IMR-90 (cell line): ENCODE results near the gene SRSF7. TPM values are rescaled to one million over a fixed set of nuclear protein-coding genes. Genes with fewer than 3 reads are reported as not detected.

Experiments used
- ATAC-seq: fragments of 200-7000 bp; cut with Tn5 transposase; 2 replicates; pipeline ENCODE4 v1.9.1; 2020; ENCODE audit warnings: low read depth, mild to moderate bottlenecking, moderate library complexity
- BruUV-seq: library from RNA; stranded (reverse); fragments of 400-500 nt; replicated peaks from 2 replicates; lab custom pipeline; 2021; lab: Mats Ljungman, UMichigan
- CTCF ChIA-PET: fragments of 300-600 bp; formaldehyde crosslinking; extraction: SDS; loops from one replicate; lab custom pipeline; 2021; ENCODE audit warnings: antibody characterized with exemption; lab: Yijun Ruan, JAX
- POLR2A ChIA-PET: fragments of 300-600 bp; sonication (Branson Sonifier 250); formaldehyde crosslinking; loops from one replicate; lab custom pipeline; 2022; ENCODE audit warnings: antibody characterized with exemption; ENCODE audit not compliant: unreplicated experiment; lab: Charles Lee
- DNase-seq: peaks from one replicate; pipeline ENCODE4 v3.0.0; 2013
- H2AFZ ChIP-seq: replicated peaks from 2 replicates; pipeline ENCODE3; 2013; ENCODE audit warnings: low read length, mild to moderate bottlenecking; ENCODE audit not compliant: poor library complexity
- H2AK5ac ChIP-seq: 2 replicates; pipeline ENCODE4 v1.6.1; 2013; ENCODE audit warnings: low read depth, low read length, inconsistent platforms
- H2AK9ac ChIP-seq: replicated peaks from 2 replicates; pipeline ENCODE3; 2013; ENCODE audit warnings: mild to moderate bottlenecking, low read depth, low read length, moderate library complexity; ENCODE audit not compliant: poor library complexity
- H2BK120ac ChIP-seq: 2 replicates; pipeline ENCODE4 v1.6.1; 2013; ENCODE audit warnings: low read depth, low read length, inconsistent platforms
- H2BK15ac ChIP-seq: 3 replicates; pipeline ENCODE4 v1.6.1; 2013; ENCODE audit warnings: low read depth, low read length, inconsistent platforms
- H2BK20ac ChIP-seq: 2 replicates; pipeline ENCODE4 v1.6.1; 2013; ENCODE audit warnings: low read depth, mild to moderate bottlenecking, inconsistent platforms, low read length, moderate library complexity
- H2BK5ac ChIP-seq: 2 replicates; pipeline ENCODE4 v1.6.1; 2013; ENCODE audit warnings: mild to moderate bottlenecking, low read depth, low read length, inconsistent platforms; ENCODE audit not compliant: poor library complexity, severe bottlenecking
- H3K14ac ChIP-seq: replicated peaks from 2 replicates; pipeline ENCODE4 v1.6.1; 2013; ENCODE audit warnings: low read depth, low read length, inconsistent platforms
- H3K18ac ChIP-seq: 2 replicates; pipeline ENCODE4 v1.6.1; 2013; ENCODE audit warnings: low read depth, low read length, control low read depth
- H3K23ac ChIP-seq: 2 replicates; pipeline ENCODE4 v1.6.1; 2013; ENCODE audit warnings: low read depth, low read length, inconsistent platforms
- H3K27ac ChIP-seq: 2 replicates; pipeline ENCODE4 v1.5.1; 2013; ENCODE audit warnings: mild to moderate bottlenecking, control low read depth, low read length; ENCODE audit not compliant: insufficient read depth
- H3K27me3 ChIP-seq: 2 replicates; pipeline ENCODE4 v1.6.1; 2013; ENCODE audit warnings: low read length; ENCODE audit not compliant: control insufficient read depth, insufficient read depth
- H3K36me3 ChIP-seq: 2 replicates; pipeline ENCODE4 v1.6.1; 2013; ENCODE audit warnings: low read length, mixed read lengths; ENCODE audit not compliant: control insufficient read depth, insufficient read depth
- H3K4ac ChIP-seq: 2 replicates; pipeline ENCODE4 v1.6.1; 2013; ENCODE audit warnings: low read depth, low read length, inconsistent platforms
- H3K4me1 ChIP-seq: 2 replicates; pipeline ENCODE4 v1.6.1; 2013; ENCODE audit warnings: low read length, mixed read lengths; ENCODE audit not compliant: control insufficient read depth, insufficient read depth
- H3K4me2 ChIP-seq: 2 replicates; pipeline ENCODE4 v1.6.1; 2013; ENCODE audit warnings: low read depth, mild to moderate bottlenecking, control low read depth, low read length, moderate library complexity
- H3K4me3 ChIP-seq: 2 replicates; pipeline ENCODE4 v1.5.1; 2013; ENCODE audit warnings: low read depth, mild to moderate bottlenecking, control low read depth, low read length, moderate library complexity; ENCODE audit not compliant: insufficient read depth
- H3K56ac ChIP-seq: 2 replicates; pipeline ENCODE4 v1.6.1; 2013; ENCODE audit warnings: low read length, inconsistent platforms; ENCODE audit not compliant: insufficient read depth; ENCODE audit errors: extremely low read depth
- H3K79me1 ChIP-seq, 2 experiments: 2 replicates each; pipeline ENCODE4 v1.6.1; 2013; ENCODE audit warnings: low read length in 2 of 2, inconsistent platforms in 1 of 2, low read depth in 1 of 2
- H3K9ac ChIP-seq: 2 replicates; pipeline ENCODE4 v1.6.1; 2013; ENCODE audit warnings: low read depth, low read length, control low read depth
- H3K9me1 ChIP-seq: 2 replicates; pipeline ENCODE4 v1.6.1; 2013; ENCODE audit warnings: low read length, inconsistent platforms; ENCODE audit not compliant: insufficient read depth
- H3K9me3 ChIP-seq: 2 replicates; pipeline ENCODE4 v1.6.1; 2013; ENCODE audit warnings: low read length; ENCODE audit not compliant: control insufficient read depth, insufficient read depth
- H4K20me1 ChIP-seq: 2 replicates; pipeline ENCODE4 v1.6.1; 2013; ENCODE audit warnings: low read length, inconsistent platforms; ENCODE audit not compliant: insufficient read depth
- H4K5ac ChIP-seq: 2 replicates; pipeline ENCODE4 v1.6.1; 2013; ENCODE audit warnings: mild to moderate bottlenecking, low read depth, low read length, control low read depth
- H4K8ac ChIP-seq, 2 experiments: 2 replicates each; pipeline ENCODE4 v1.6.1; 2013; ENCODE audit warnings: low read depth in 2 of 2, low read length in 2 of 2, control low read depth in 1 of 2, inconsistent platforms in 1 of 2
- H4K91ac ChIP-seq: 2 replicates; pipeline ENCODE4 v1.6.1; 2013; ENCODE audit warnings: low read depth, low read length, inconsistent platforms; ENCODE audit not compliant: insufficient read depth
- BHLHE40 ChIP-seq: fragments of 150-350 bp; IDR thresholded peaks from 2 replicates; pipeline ENCODE4 v1.6.1; 2016; ENCODE audit warnings: mild to moderate bottlenecking, low read depth, low read length
- CEBPB ChIP-seq: IDR thresholded peaks from 2 replicates; pipeline ENCODE4 v1.6.1; 2012; ENCODE audit warnings: low read depth, low read length, improper control_type of control experiment
- CHD1 ChIP-seq: IDR thresholded peaks from 2 replicates; pipeline ENCODE4 v1.6.1; 2012; ENCODE audit warnings: low read depth, low read length, improper control_type of control experiment
- CTCF ChIP-seq: conservative IDR thresholded peaks from 2 replicates; pipeline ENCODE4 v1.5.1; 2012; ENCODE audit warnings: mild to moderate bottlenecking, low read depth, low read length, improper control_type of control experiment
- ELK1 ChIP-seq: fragments of 150-350 bp; IDR thresholded peaks from 2 replicates; pipeline ENCODE4 v1.6.1; 2016; ENCODE audit warnings: low read depth, mild to moderate bottlenecking, low read length, moderate library complexity, borderline replicate concordance
- FOS ChIP-seq: fragments of 150-350 bp; IDR thresholded peaks from 2 replicates; pipeline ENCODE4 v1.6.1; 2016; ENCODE audit warnings: low read depth, low read length
- MAFK ChIP-seq: IDR thresholded peaks from 2 replicates; pipeline ENCODE4 v1.6.1; 2012; ENCODE audit warnings: low read depth, low read length, improper control_type of control experiment
- MAZ ChIP-seq: IDR thresholded peaks from 2 replicates; pipeline ENCODE4 v1.6.1; 2012; ENCODE audit warnings: low read depth, mild to moderate bottlenecking, low read length, improper control_type of control experiment, moderate library complexity, borderline replicate concordance
- MXI1 ChIP-seq: IDR thresholded peaks from 2 replicates; pipeline ENCODE4 v1.6.1; 2012; ENCODE audit warnings: low read depth, mild to moderate bottlenecking, low read length, moderate library complexity, borderline replicate concordance
- NFE2L2 ChIP-seq: fragments of 150-350 bp; IDR thresholded peaks from 2 replicates; pipeline ENCODE4 v1.6.1; 2016; ENCODE audit warnings: low read depth, mild to moderate bottlenecking, low read length
- POLR2A ChIP-seq: IDR thresholded peaks from 2 replicates; pipeline ENCODE4 v1.6.1; 2012; ENCODE audit warnings: mild to moderate bottlenecking, low read depth, low read length
- RAD21 ChIP-seq: IDR thresholded peaks from 2 replicates; pipeline ENCODE4 v1.6.1; 2012; ENCODE audit warnings: low read length, improper control_type of control experiment
- RCOR1 ChIP-seq: IDR thresholded peaks from 2 replicates; pipeline ENCODE4 v1.6.1; 2012; ENCODE audit warnings: mild to moderate bottlenecking, low read length, improper control_type of control experiment; ENCODE audit not compliant: insufficient replicate concordance
- RFX5 ChIP-seq: IDR thresholded peaks from 2 replicates; pipeline ENCODE4 v1.8.0; 2012; ENCODE audit warnings: low read depth, mild to moderate bottlenecking, low read length, moderate library complexity
- SMC3 ChIP-seq: fragments of 150-350 bp; IDR thresholded peaks from 2 replicates; pipeline ENCODE4 v1.6.1; 2016; ENCODE audit warnings: low read depth, mild to moderate bottlenecking, antibody characterized with exemption, low read length, moderate library complexity
- WGBS, 2 experiments: methylation state at CpG; one replicate each; pipeline versions ENCODE4 v1.1.5 to v1.1.7; 2013; ENCODE audit warnings: missing lambda C conversion rate in 2 of 2; ENCODE audit not compliant: insufficient read length in 1 of 2; ENCODE audit errors: extremely low coverage in 2 of 2; 5-methylcytosine and 5-hydroxymethylcytosine counted together
- dilution Hi-C: fragments of 300-500 bp; cut with HindIII; formaldehyde crosslinking; loops from one replicate; pipeline ENCODE4 v1.14.3; 2018; ENCODE audit warnings: low sequenced_read_pairs; ENCODE audit not compliant: unreplicated experiment
- in situ Hi-C: fragments of 300-500 bp; cut with MboI; formaldehyde crosslinking; loops from 3 replicates; pipeline ENCODE4 v1.14.3; 2019; ENCODE audit warnings: low sequenced_read_pairs, inconsistent platforms, mixed read lengths
- intact Hi-C: fragments of 100-400 bp; cut with micrococcal nuclease; formaldehyde crosslinking; loops from 2 replicates; pipeline ENCODE4 v1.10.0; 2022
- polyA plus RNA-seq, 3 experiments: library from polyadenylated mRNA; depleted of rRNA; stranded (reverse); fragments of >200 nt; gene quantifications; 2 replicates each; pipeline ENCODE4 v1.2.3, GENCODE V29; 2012; ENCODE audit warnings: low replicate concordance in 1 of 3
- total RNA-seq: library from RNA; depleted of rRNA; stranded (reverse); fragments of >200 nt; gene quantifications from 2 replicates; pipeline ENCODE4 v1.2.3, GENCODE V29; 2012
- TF ChIP-seq, protein P1 (sequence below): fragments of 150-350 bp; IDR thresholded peaks from 2 replicates; pipeline ENCODE4 v1.6.1; 2017; ENCODE audit warnings: mild to moderate bottlenecking, antibody characterized with exemption, low read length, low read depth

Gene SRSF7
- total and polyA plus RNA-seq, 2 of the 4 experiments (the other 2 are of a cell fraction) = 148 to 191 TPM

DNA sequence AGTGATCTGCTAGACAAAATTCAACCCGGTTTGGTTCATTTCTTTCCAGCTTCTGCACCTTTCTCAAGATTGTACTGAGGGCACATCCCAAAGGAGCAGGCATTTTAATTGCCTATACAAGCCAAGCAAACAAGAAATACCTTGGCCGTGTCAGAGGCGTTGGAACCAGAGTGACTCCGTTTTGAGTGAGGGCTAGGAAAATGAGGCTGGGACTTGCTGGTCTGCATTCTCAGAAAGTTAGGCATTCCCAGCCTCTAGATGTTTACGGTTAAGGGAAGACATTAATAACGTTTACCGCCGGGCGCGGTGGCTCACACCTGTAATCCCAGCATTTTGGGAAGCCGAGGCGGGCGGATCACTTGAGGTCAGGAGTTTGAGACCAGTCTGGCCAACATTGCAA, 25.4 kb upstream of the SRSF7 start:
- no peaks in the 10 kb centered on the region for H3K27me3 ChIP-seq
- H2BK20ac ChIP-seq = no peak overlapping the region
- no peak overlapping the region for H3K27ac ChIP-seq
- no peak overlapping the region for H3K4ac ChIP-seq
- DNase-seq (no peak), ATAC-seq (no peak)
- no peak overlapping the region for H2BK120ac ChIP-seq
- no peak overlapping the region for H4K91ac ChIP-seq
- H3K4me1 ChIP-seq = peaks cover 4% of the 10 kb centered on the region
- no peak overlapping the region for H3K23ac ChIP-seq
- no TSS peak for BruUV-seq
- H2AK9ac ChIP-seq = no peak overlapping the region
- H2AFZ ChIP-seq = no peak overlapping the region
- no peaks in the 10 kb centered on the region for H4K20me1 ChIP-seq
- no peak overlapping the region for H2AK5ac ChIP-seq
- peaks cover 10 to 14% of the 10 kb centered on the region in 2 experiments for H3K79me1 ChIP-seq
- no peak overlapping the region for H3K14ac ChIP-seq
- H3K18ac ChIP-seq = no peak overlapping the region
- ChIA-PET POLR2A (no interaction called here), CTCF (no interaction called here)
- in situ Hi-C loops = no loop called here
- H3K56ac ChIP-seq = no peak overlapping the region
- 80% methylated on average over 2 of the region's 13 CpGs; no CpG with 5 or more reads in 1 of the 2 experiments for WGBS, 2 experiments
- H3K9me3 ChIP-seq = no peaks in the 10 kb centered on the region
- H3K9ac ChIP-seq = no peak overlapping the region
- no peak overlapping the region for H3K4me3 ChIP-seq
- no peak overlapping the region for H2BK15ac ChIP-seq
- dilution Hi-C loops = no loop called here
- H4K8ac ChIP-seq = no peak overlapping the region
- TF ChIP-seq MXI1 (no peak), CHD1 (no peak), FOS (no peak), RAD21 (no peak), NFE2L2 (no peak), CTCF (no peak), RCOR1 (no peak), SMC3 (no peak), BHLHE40 (no peak), POLR2A (no peak), ELK1 (no peak), CEBPB (no peak), MAZ (no peak), MAFK (no peak), RFX5 (no peak)
- TF ChIP-seq, protein P1, sequence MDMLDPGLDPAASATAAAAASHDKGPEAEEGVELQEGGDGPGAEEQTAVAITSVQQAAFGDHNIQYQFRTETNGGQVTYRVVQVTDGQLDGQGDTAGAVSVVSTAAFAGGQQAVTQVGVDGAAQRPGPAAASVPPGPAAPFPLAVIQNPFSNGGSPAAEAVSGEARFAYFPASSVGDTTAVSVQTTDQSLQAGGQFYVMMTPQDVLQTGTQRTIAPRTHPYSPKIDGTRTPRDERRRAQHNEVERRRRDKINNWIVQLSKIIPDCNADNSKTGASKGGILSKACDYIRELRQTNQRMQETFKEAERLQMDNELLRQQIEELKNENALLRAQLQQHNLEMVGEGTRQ = no peak
- H4K5ac ChIP-seq = no peak overlapping the region
- no peak overlapping the region for H3K4me2 ChIP-seq
- H3K9me1 ChIP-seq = peaks cover 2% of the 10 kb centered on the region; the same call in 1 of the 2 replicates
- H2BK5ac ChIP-seq = no peak overlapping the region
- intact Hi-C loops = no loop called here
- H3K36me3 ChIP-seq = 0 out of 2 replicates have a peak, but pooled peaks cover 2% of the 10 kb centered on the region
